ENCODE measurements around the gene MRNIP. TPM values are rescaled to one million over a fixed set of nuclear protein-coding genes. Genes with fewer than 3 reads are reported as not detected.

The MRNIP gene
- total RNA-seq, 3 donors from 2014 or later = 14.9 to 16.1 (median 16.0) TPM

GRCh38 chr5:179819296-179820126, 39.1 kb downstream of the MRNIP start:
- ATAC-seq = peak in 1 of 2 donors; percentile 6
- no peak for DNase-seq
- peaks cover 49% of the 10 kb centered on the region for H3K4me1 Mint-ChIP-seq (ENCODE audit: low read depth)

GRCh38 chr5:179818746-179819295, 39.8 kb downstream of the MRNIP start:
- Mint-ChIP-seq H3K27me3 (ENCODE audit: low read depth) (peaks cover 3% of the 10 kb centered on the region), H3K36me3 (ENCODE audit: insufficient read depth) (peaks cover 2% of the 10 kb centered on the region), H3K4me3 (peak overlapping the region; percentile 69), H3K4me1 (ENCODE audit: low read depth) (peaks cover 46% of the 10 kb centered on the region), H3K9me3 (no peaks in the 10 kb centered on the region)
- ATAC-seq (peak; percentile 42 to 49), DNase-seq (peak; percentile 77)

More at GRCh38 chr5:179819296-179820126, 39.1 kb downstream of the MRNIP start:
- Mint-ChIP-seq H3K9me3 (no peaks in the 10 kb centered on the region), H3K4me3 (peak overlapping the region; percentile 74), H3K27me3 (ENCODE audit: low read depth) (peaks cover 3% of the 10 kb centered on the region), H3K36me3 (ENCODE audit: insufficient read depth) (peaks cover 5% of the 10 kb centered on the region)

GRCh38 chr5:179817890-179818745, 40.5 kb downstream of the MRNIP start:
- DNase-seq = no peak
- H3K4me3 Mint-ChIP-seq = peak overlapping the region; percentile 69
- H3K27me3 Mint-ChIP-seq (ENCODE audit: low read depth) = peaks cover 3% of the 10 kb centered on the region
- peaks cover 2% of the 10 kb centered on the region for H3K36me3 Mint-ChIP-seq (ENCODE audit: insufficient read depth)
- no peak for ATAC-seq
- no peaks in the 10 kb centered on the region for H3K9me3 Mint-ChIP-seq
- H3K4me1 Mint-ChIP-seq (ENCODE audit: low read depth) = peaks cover 42% of the 10 kb centered on the region

- H3K4me3 Mint-ChIP-seq = peak overlapping the region; percentile 8
- H3K4me1 Mint-ChIP-seq (ENCODE audit: low read depth) = peaks cover 35% of the 10 kb centered on the region
- H3K36me3 Mint-ChIP-seq (ENCODE audit: insufficient read depth) = peaks cover 6% of the 10 kb centered on the region
- H3K27me3 Mint-ChIP-seq (ENCODE audit: low read depth) = peaks cover 3% of the 10 kb centered on the region
- no peak for ATAC-seq
- no peaks in the 10 kb centered on the region for H3K9me3 Mint-ChIP-seq
- DNase-seq = no peak
Measured at GRCh38 chr5:179817470-179817840, 41.2 kb downstream of the MRNIP start.

GRCh38 chr5:179816796-179817469, 41.7 kb downstream of the MRNIP start:
- ATAC-seq (no peak), DNase-seq (no peak)
- H3K36me3 Mint-ChIP-seq (ENCODE audit: insufficient read depth) = peaks cover 4% of the 10 kb centered on the region
- H3K4me3 Mint-ChIP-seq = peak overlapping the region; percentile 8
- peaks cover 30% of the 10 kb centered on the region for H3K4me1 Mint-ChIP-seq (ENCODE audit: low read depth)
- H3K27me3 Mint-ChIP-seq (ENCODE audit: low read depth) = peaks cover 3% of the 10 kb centered on the region
- H3K9me3 Mint-ChIP-seq = no peaks in the 10 kb centered on the region

GRCh38 chr5:179816401-179816795, 42.2 kb downstream of the MRNIP start:
- no peaks in the 10 kb centered on the region for H3K9me3 Mint-ChIP-seq
- peaks cover 26% of the 10 kb centered on the region for H3K4me1 Mint-ChIP-seq (ENCODE audit: low read depth)
- peaks cover 4% of the 10 kb centered on the region for H3K36me3 Mint-ChIP-seq (ENCODE audit: insufficient read depth)
- peaks cover 3% of the 10 kb centered on the region for H3K27me3 Mint-ChIP-seq (ENCODE audit: low read depth)
- H3K4me3 Mint-ChIP-seq = no peak overlapping the region
- ATAC-seq (no peak), DNase-seq (no peak)

GRCh38 chr5:179815491-179816249, 42.9 kb downstream of the MRNIP start:
- DNase-seq (no peak), ATAC-seq (no peak)
- Mint-ChIP-seq H3K27me3 (ENCODE audit: low read depth) (peaks cover 3% of the 10 kb centered on the region), H3K4me3 (peak overlapping the region; percentile 38), H3K9me3 (no peaks in the 10 kb centered on the region), H3K4me1 (ENCODE audit: low read depth) (peaks cover 26% of the 10 kb centered on the region), H3K36me3 (ENCODE audit: insufficient read depth) (peaks cover 4% of the 10 kb centered on the region)

GRCh38 chr5:179814090-179814489, 44.5 kb downstream of the MRNIP start:
- H3K27me3 Mint-ChIP-seq (ENCODE audit: low read depth) = peaks cover 3% of the 10 kb centered on the region
- DNase-seq = no peak

GRCh38 chr5:179812997-179813607, 45.5 kb downstream of the MRNIP start:
- Mint-ChIP-seq H3K27me3 (ENCODE audit: low read depth) (peaks cover 3% of the 10 kb centered on the region), H3K36me3 (ENCODE audit: insufficient read depth) (peaks cover 4% of the 10 kb centered on the region), H3K4me1 (ENCODE audit: low read depth) (peaks cover 11% of the 10 kb centered on the region), H3K4me3 (no peak overlapping the region), H3K9me3 (no peaks in the 10 kb centered on the region)
- ATAC-seq (no peak), DNase-seq (no peak)

More at GRCh38 chr5:179814090-179814489, 44.5 kb downstream of the MRNIP start:
- H3K4me1 Mint-ChIP-seq (ENCODE audit: low read depth) = peaks cover 15% of the 10 kb centered on the region
- no peak for ATAC-seq
- peaks cover 4% of the 10 kb centered on the region for H3K36me3 Mint-ChIP-seq (ENCODE audit: insufficient read depth)
- no peak overlapping the region for H3K4me3 Mint-ChIP-seq
- H3K9me3 Mint-ChIP-seq = no peaks in the 10 kb centered on the region

GRCh38 chr5:179812135-179812825, 46.3 kb downstream of the MRNIP start:
- H3K4me1 Mint-ChIP-seq (ENCODE audit: low read depth) = peaks cover 7% of the 10 kb centered on the region
- no peaks in the 10 kb centered on the region for H3K9me3 Mint-ChIP-seq

GRCh38 chr5:179806250-179807048, 52.2 kb downstream of the MRNIP start, which contains the start of gene MGAT4B:
Gene MGAT4B (minus strand): TSS chr5:179806866. CDS start chr5:179806583, 283 bp downstream.
- ATAC-seq (peak; percentile 78 to 81), DNase-seq (peak; percentile 39)
- Mint-ChIP-seq H3K27me3 (ENCODE audit: low read depth) (no peaks in the 10 kb centered on the region), H3K36me3 (ENCODE audit: insufficient read depth) (peaks cover 2% of the 10 kb centered on the region), H3K9me3 (no peaks in the 10 kb centered on the region), H3K4me3 (peak within 1 kb of the TSS; percentile 81), H3K4me1 (ENCODE audit: low read depth) (peaks cover 37% of the 10 kb centered on the region)

More at GRCh38 chr5:179812135-179812825, 46.3 kb downstream of the MRNIP start:
- peaks cover 4% of the 10 kb centered on the region for H3K36me3 Mint-ChIP-seq (ENCODE audit: insufficient read depth)
- H3K4me3 Mint-ChIP-seq = no peak overlapping the region
- peaks cover 3% of the 10 kb centered on the region for H3K27me3 Mint-ChIP-seq (ENCODE audit: low read depth)
- no peak for ATAC-seq
- DNase-seq = no peak

Data from activated T-cell treated with anti-CD3 and anti-CD28 coated beads, Interleukin-2, amount 50 U/mL, for 4 hours (primary cell).